ENCODE results near the gene NREP.

Gene NREP

GRCh38 chr5:111682121-111682520 is 74.9 kb downstream of the NREP start:
- Histone ChIP-seq H3K4me3 (ENCODE audit: low read depth, low read length) (no peak overlapping the region), H3K9me3 (ENCODE audit: severe bottlenecking) (no peaks in the 10 kb centered on the region), H3K27me3 (ENCODE audit: insufficient read depth, low read depth, severe bottlenecking) (no peaks in the 10 kb centered on the region), H3K27ac (no peak overlapping the region), H3K36me3 (no peaks in the 10 kb centered on the region)
- no peak for TF ChIP-seq CTCF (IDR thresholded peaks at IDR 0.05; ENCODE audit: low read depth, low read length)
- no peak for DNase-seq

DNA sequence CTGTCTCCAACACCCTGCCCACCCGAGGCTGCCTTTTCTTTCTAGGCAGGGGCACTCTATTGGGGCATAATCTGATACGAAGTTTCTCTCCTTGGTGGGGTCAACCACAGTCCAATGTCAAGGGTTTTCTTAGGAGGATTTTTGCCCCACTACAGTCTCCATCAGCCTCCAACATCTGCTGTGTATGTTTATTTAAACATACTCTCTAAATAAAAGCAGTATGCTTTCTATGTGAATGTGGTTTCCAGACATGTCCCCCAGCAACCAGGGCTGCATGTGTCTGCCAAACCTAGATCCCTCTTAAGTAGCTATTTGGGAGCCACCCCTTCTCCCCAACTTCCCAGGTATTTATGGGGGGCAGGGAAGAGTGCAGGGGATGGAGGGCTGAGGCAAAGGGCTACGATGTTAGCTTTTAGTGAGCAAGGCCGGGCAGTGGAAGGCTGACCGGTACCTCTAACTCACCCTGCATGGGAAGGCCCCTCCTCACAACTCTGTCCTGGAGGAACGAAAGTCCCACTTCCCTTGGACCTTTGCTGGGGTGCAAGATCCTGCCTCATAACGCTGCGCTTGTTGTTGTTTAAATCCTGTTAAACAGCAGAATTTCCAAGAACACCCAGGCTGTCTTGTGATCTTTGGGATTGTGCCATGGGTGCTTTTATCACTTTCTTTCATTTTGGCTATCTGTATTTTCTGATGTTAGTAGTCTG is 75.4 kb downstream of the NREP start:
- Histone ChIP-seq H3K4me3 (ENCODE audit: low read depth, low read length) (no peak overlapping the region), H3K9me3 (ENCODE audit: severe bottlenecking) (no peaks in the 10 kb centered on the region), H3K27me3 (ENCODE audit: insufficient read depth, low read depth, severe bottlenecking) (no peaks in the 10 kb centered on the region), H3K36me3 (no peaks in the 10 kb centered on the region), H3K27ac (no peak overlapping the region)
- no peak for TF ChIP-seq CTCF (IDR thresholded peaks at IDR 0.05; ENCODE audit: low read depth, low read length)
- no peak for DNase-seq

DNA sequence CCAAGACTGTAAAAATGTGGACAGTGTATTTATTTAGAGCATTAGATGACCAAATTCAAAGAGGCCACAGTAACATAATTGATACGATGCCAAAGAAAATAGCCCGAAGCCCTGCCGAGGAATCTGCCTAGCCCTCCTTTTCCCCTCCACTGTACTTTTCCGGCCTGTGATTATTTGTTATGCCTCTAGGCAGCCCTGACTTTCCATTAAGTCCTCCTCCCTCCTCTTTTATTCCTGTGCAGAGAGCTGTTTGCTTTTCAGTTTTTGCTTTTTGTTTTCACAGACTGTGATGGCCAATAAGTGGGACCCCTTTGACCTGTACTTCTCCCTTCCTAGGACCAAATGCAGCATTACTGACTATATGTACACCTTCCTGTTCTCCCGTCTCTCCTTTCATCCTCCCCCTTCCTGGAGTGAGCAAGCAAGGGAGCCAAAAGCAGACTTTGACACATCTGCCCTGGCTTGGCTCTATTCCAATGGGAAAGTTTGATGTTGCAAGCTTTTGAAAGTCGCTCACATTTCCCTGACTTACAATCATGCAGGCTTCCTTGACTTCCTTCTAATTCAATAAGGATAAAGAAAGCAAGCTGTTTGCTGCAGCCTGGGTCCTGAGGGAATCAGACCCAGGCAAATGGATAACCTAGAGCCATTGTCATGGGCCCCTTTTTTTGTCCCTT is 76.1 kb downstream of the NREP start:
- H3K27me3 ChIP-seq (ENCODE audit: insufficient read depth, low read depth, severe bottlenecking) = no peaks in the 10 kb centered on the region
- H3K27ac ChIP-seq = no peak overlapping the region
- DNase-seq = no peak
- H3K4me3 ChIP-seq (ENCODE audit: low read depth, low read length) = no peak overlapping the region
- TF ChIP-seq CTCF (IDR thresholded peaks at IDR 0.05; ENCODE audit: low read depth, low read length) = no peak
- H3K36me3 ChIP-seq = no peaks in the 10 kb centered on the region
- H3K9me3 ChIP-seq (ENCODE audit: severe bottlenecking) = no peaks in the 10 kb centered on the region

GRCh38 chr5:111679611-111680010 is 77.4 kb downstream of the NREP start:
- DNase-seq = no peak
- H3K27ac ChIP-seq = no peak overlapping the region
- no peaks in the 10 kb centered on the region for H3K36me3 ChIP-seq
- TF ChIP-seq CTCF (IDR thresholded peaks at IDR 0.05; ENCODE audit: low read depth, low read length) = no peak
- H3K27me3 ChIP-seq (ENCODE audit: insufficient read depth, low read depth, severe bottlenecking) = no peaks in the 10 kb centered on the region
- H3K4me3 ChIP-seq (ENCODE audit: low read depth, low read length) = no peak overlapping the region
- no peaks in the 10 kb centered on the region for H3K9me3 ChIP-seq (ENCODE audit: severe bottlenecking)
